B cell (primary cell): Measurements from ENCODE around the gene PTPN20.
"Not testable (repeated sequence)": the region's sequence is repeated elsewhere in the genome, so short reads cannot be mapped to it uniquely, and the experiment has no call there.

Experiments
- CTCF ChIP-seq: fragments of 200-600 bp; IDR thresholded peaks from one replicate; pipeline ENCODE4 v1.8.0; 2022; ENCODE audit warnings: antibody characterized with exemption, mild to moderate bottlenecking
- EZH2 ChIP-seq: IDR thresholded peaks from 2 replicates; pipeline ENCODE4 v1.6.1; 2012; ENCODE audit warnings: borderline replicate concordance, low read depth, mild to moderate bottlenecking, moderate library complexity, low read length; ENCODE audit not compliant: insufficient read depth, poor library complexity, severe bottlenecking

- TF ChIP-seq CTCF, EZH2: not testable (repeated sequence)
These were observed 55.8 kb downstream of the PTPN20 start for GRCh38 chr10:46967013-46967412.
